ENCODE measurements around the gene EML4. TPM values are rescaled to one million over a fixed set of nuclear protein-coding genes. Genes with fewer than 3 reads are reported as not detected.
A peak's percentile ranks its signal among the peaks of the same experiment; 100 is the strongest.
"Not testable (repeated sequence)": the region's sequence is repeated elsewhere in the genome, so short reads cannot be mapped to it uniquely, and the experiment has no call there.

EML4 gene
- total RNA-seq, 2 experiments from 2014 or later, result 58.2 to 59.7 TPM

- H3K36me3 Mint-ChIP-seq (ENCODE audit: low read depth), result no peaks in the 10 kb centered on the region
- intact Hi-C loops (cut with micrococcal nuclease), result no loop called here
- TF ChIP-seq, protein P1, sequence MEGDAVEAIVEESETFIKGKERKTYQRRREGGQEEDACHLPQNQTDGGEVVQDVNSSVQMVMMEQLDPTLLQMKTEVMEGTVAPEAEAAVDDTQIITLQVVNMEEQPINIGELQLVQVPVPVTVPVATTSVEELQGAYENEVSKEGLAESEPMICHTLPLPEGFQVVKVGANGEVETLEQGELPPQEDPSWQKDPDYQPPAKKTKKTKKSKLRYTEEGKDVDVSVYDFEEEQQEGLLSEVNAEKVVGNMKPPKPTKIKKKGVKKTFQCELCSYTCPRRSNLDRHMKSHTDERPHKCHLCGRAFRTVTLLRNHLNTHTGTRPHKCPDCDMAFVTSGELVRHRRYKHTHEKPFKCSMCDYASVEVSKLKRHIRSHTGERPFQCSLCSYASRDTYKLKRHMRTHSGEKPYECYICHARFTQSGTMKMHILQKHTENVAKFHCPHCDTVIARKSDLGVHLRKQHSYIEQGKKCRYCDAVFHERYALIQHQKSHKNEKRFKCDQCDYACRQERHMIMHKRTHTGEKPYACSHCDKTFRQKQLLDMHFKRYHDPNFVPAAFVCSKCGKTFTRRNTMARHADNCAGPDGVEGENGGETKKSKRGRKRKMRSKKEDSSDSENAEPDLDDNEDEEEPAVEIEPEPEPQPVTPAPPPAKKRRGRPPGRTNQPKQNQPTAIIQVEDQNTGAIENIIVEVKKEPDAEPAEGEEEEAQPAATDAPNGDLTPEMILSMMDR (IDR thresholded peaks at IDR 0.05), result no peak
- H3K9me3 Mint-ChIP-seq, result no peaks in the 10 kb centered on the region
- peak overlapping the region; percentile 6 for H3K27ac Mint-ChIP-seq
- peaks cover 81% of the 10 kb centered on the region for H3K4me1 Mint-ChIP-seq (ENCODE audit: low read depth)
- ChIA-PET POLR2A (no interaction called here), CTCF (interaction anchor here (1.1 to 4.6 kb wide), 3 partner anchors 13 to 33 kb away, joined by 3 to 17 read pairs (median 3); no protein-coding TSS in a partner anchor)
- no peaks in the 10 kb centered on the region for H3K27me3 Mint-ChIP-seq
- ATAC-seq (no peak), DNase-seq (no peak)
- H3K4me3 Mint-ChIP-seq, result no peak overlapping the region
These were observed 39.7 kb upstream of the EML4 start for GRCh38 chr2:42129487-42129852.

- Mint-ChIP-seq H3K4me1 (ENCODE audit: low read depth) (peaks cover 81% of the 10 kb centered on the region), H3K36me3 (ENCODE audit: low read depth) (no peaks in the 10 kb centered on the region), H3K4me3 (no peak overlapping the region), H3K27ac (no peak overlapping the region), H3K9me3 (no peaks in the 10 kb centered on the region), H3K27me3 (no peaks in the 10 kb centered on the region)
- ATAC-seq (no peak), DNase-seq (no peak)
- intact Hi-C loops (cut with micrococcal nuclease), result loop anchor here (5.0 kb wide), 1 partner anchor 42 kb away; no protein-coding TSS in a partner anchor
- ChIA-PET POLR2A (no interaction called here), CTCF (interaction anchor here (1.1 to 1.2 kb wide), 2 partner anchors 13 to 33 kb away, joined by 3 read pairs; no protein-coding TSS in a partner anchor)
- TF ChIP-seq, protein P1 (IDR thresholded peaks at IDR 0.05), result no peak
These were observed 39.2 kb upstream of the EML4 start for GRCh38 chr2:42129947-42130346.

GRCh38 chr2:42130858-42131257 is 38.3 kb upstream of the EML4 start:
- peaks cover 83% of the 10 kb centered on the region for H3K4me1 Mint-ChIP-seq (ENCODE audit: low read depth)
- H3K27ac Mint-ChIP-seq; H3K27me3 Mint-ChIP-seq; H3K9me3 Mint-ChIP-seq; ATAC-seq; POLR2A ChIA-PET; H3K36me3 Mint-ChIP-seq (ENCODE audit: low read depth); DNase-seq; H3K4me3 Mint-ChIP-seq: not testable (repeated sequence)
- intact Hi-C loops (cut with micrococcal nuclease), result loop anchor here (5.0 kb wide), 1 partner anchor 41 kb away; no protein-coding TSS in a partner anchor
- CTCF ChIA-PET, result interaction anchor here (3.3 kb wide), 1 partner anchor 35 kb away, joined by 18 read pairs; no protein-coding TSS in a partner anchor

DNA sequence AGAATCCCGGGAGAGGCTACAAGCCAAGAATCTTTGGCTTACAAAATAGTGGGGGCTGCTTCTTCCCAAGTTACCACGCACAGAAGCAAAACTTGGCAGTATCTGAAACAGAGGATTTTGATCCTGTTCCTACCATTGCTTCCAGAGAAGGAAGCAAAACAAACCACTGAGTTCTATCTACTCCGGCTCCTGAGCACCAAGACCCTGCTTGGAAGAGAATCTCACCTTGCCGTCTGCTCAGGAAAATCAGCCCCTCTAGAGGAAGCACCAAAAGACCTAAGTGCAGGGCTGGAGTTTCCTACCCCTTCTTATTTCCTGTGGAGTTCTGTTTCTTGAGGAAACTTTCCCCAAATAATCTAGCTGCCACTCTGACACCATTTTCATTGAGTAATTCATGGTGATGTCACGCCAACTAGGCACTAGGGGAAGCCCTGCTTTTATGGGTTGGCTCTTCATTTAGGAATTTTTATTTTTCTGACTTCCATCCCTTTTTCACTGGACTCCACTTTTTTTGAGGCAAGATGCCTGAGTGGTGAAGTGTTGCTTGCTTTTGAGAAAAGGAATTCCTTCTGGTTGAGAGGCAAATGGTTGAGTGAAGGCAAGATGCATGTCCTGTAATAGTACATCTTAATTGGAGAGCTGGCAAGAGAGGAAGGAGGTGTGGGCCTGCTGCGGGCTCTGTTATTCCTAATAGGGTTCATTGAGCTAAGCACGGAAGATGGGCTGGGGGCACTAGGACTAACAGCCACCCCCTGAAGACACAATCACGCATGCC is 36.8 kb upstream of the EML4 start:
- DNase-seq (no peak), ATAC-seq (peak; percentile 14)
- POLR2A ChIA-PET, result interaction anchor here (0.8 to 1.7 kb wide), 11 partner anchors 8 to 64 kb away, joined by 3 to 18 read pairs (median 4); partner anchors contain the start of gene EML4
- Mint-ChIP-seq H3K27ac (peak overlapping the region; percentile 97), H3K27me3 (no peaks in the 10 kb centered on the region), H3K4me1 (ENCODE audit: low read depth) (peaks cover 81% of the 10 kb centered on the region), H3K9me3 (no peaks in the 10 kb centered on the region), H3K4me3 (peak overlapping the region; percentile 75), H3K36me3 (ENCODE audit: low read depth) (no peaks in the 10 kb centered on the region)
- intact Hi-C loops (cut with micrococcal nuclease), result loop anchor here (5.0 kb wide), 1 partner anchor 40 kb away; no protein-coding TSS in a partner anchor
- TF ChIP-seq, protein P1 (IDR thresholded peaks at IDR 0.05), result no peak
- CTCF ChIA-PET, result interaction anchor here (0.8 to 3.3 kb wide), 9 partner anchors 8 to 39 kb away, joined by 3 to 18 read pairs (median 6); no protein-coding TSS in a partner anchor

DNA sequence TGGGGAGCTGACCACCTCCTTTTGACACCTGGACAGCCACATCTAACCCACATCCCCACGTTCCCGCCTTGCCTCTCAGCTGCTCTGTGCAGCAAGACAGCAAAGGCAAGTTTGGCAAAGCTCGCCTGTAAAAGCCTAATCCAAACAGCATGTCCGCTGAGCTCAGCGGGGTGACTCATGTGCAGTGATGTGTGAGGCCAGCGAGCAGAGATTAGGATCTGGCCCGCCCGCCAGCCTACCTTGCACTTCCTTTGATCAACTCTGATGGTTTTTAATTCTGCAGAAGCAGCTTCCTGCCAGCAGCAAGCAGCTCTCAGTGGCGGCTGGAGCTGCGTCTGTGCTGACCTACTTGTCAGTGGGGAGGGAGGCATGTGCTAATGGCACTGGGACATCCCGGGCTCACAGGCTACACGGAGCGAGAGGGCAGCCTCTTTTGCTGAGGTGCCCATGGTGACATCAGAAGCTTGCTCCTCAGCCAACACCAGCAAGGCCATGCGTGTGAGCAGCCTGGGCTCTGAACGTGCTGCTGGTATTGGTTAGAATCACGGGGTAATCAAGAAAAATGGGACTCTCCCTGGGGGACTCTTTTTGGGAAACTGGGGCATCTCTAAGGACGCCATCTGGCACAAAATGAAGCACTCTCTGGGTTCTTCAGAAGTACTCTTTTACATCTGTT is 36.0 kb upstream of the EML4 start:
- intact Hi-C loops (cut with micrococcal nuclease), result loop anchor here (5.0 kb wide), 1 partner anchor 39 kb away; no protein-coding TSS in a partner anchor
- CTCF ChIA-PET, result interaction anchor here (0.8 to 3.3 kb wide), 10 partner anchors 9 to 47 kb away, joined by 3 to 18 read pairs (median 6); no protein-coding TSS in a partner anchor

More for the DNA sequence above, 36.0 kb upstream of the EML4 start:
- H3K4me1 Mint-ChIP-seq (ENCODE audit: low read depth), result peaks cover 78% of the 10 kb centered on the region
- DNase-seq (peak; percentile 97), ATAC-seq (peak; percentile 91)
- no peaks in the 10 kb centered on the region for H3K27me3 Mint-ChIP-seq
- H3K4me3 Mint-ChIP-seq, result peak overlapping the region; percentile 75
- H3K36me3 Mint-ChIP-seq (ENCODE audit: low read depth), result no peaks in the 10 kb centered on the region
- H3K9me3 Mint-ChIP-seq, result no peaks in the 10 kb centered on the region
- peak overlapping the region; percentile 97 for H3K27ac Mint-ChIP-seq
- TF ChIP-seq, protein P1 (IDR thresholded peaks at IDR 0.05), result no peak
- POLR2A ChIA-PET, result interaction anchor here (0.8 to 1.7 kb wide), 11 partner anchors 8 to 63 kb away, joined by 3 to 18 read pairs (median 4); partner anchors contain the start of gene EML4
